Stomach (tissue), 9 donors: ENCODE measurements around the gene NUB1. TPM values are rescaled to one million over a fixed set of nuclear protein-coding genes. Genes with fewer than 3 reads are reported as not detected.

ENCODE experiments used
- DNase-seq, 2 donors: peaks; one replicate each; pipeline versions ENCODE4 v3.0.0 to v3.0.0-alpha.2; 2013 to 2019
- H3K27ac ChIP-seq, 5 donors: fragments of 200-600 bp in 4 of 5; sonication (generic) in 4 of 5; one replicate each; pipeline ENCODE4 v1.5.1; 2013 to 2019; ENCODE audit warnings: mild to moderate bottlenecking in 1 of 5, moderate library complexity in 1 of 5
- H3K27me3 ChIP-seq, 3 donors: fragments of 200-600 bp; sonication (generic); one replicate each; pipeline ENCODE4 v1.5.1; 2017 to 2019; ENCODE audit warnings: mixed run types in 1 of 3
- H3K36me3 ChIP-seq, 4 donors: fragments of 200-600 bp; sonication (generic); 1 replicate in 3 of 4; 2 replicates in 1 of 4; pipeline ENCODE4 v1.5.1; 2016 to 2019
- H3K4me1 ChIP-seq, 4 donors: fragments of 200-600 bp; sonication (generic); one replicate each; pipeline ENCODE4 v1.5.1; 2016 to 2019
- H3K4me3 ChIP-seq, 4 donors: fragments of 200-600 bp; sonication (generic) in 3 of 4; one replicate each; pipeline ENCODE4 v1.5.1; 2016 to 2019; ENCODE audit warnings: mild to moderate bottlenecking in 1 of 4
- H3K9me3 ChIP-seq, 4 donors: fragments of 200-600 bp; sonication (generic); one replicate each; pipeline ENCODE4 v1.5.1; 2016 to 2019
- EP300 ChIP-seq: sonication (generic); formaldehyde crosslinking; IDR thresholded peaks from one replicate; pipeline ENCODE4 v1.6.1; 2017; ENCODE audit warnings: antibody characterized with exemption
- POLR2A ChIP-seq, 4 donors: fragments of 450-650 bp; IDR thresholded peaks; one replicate each; pipeline ENCODE4 v1.6.1; 2016; ENCODE audit warnings: antibody characterized with exemption in 4 of 4, control low read depth in 2 of 4, mild to moderate bottlenecking in 1 of 4, moderate library complexity in 1 of 4
- POLR2AphosphoS5 ChIP-seq, 3 donors: sonication (generic); formaldehyde crosslinking; IDR thresholded peaks; one replicate each; pipeline ENCODE4 v1.6.1; 2016; ENCODE audit warnings: antibody characterized with exemption in 3 of 3
- WGBS, 5 donors: extraction: QIAGEN DNeasy Blood & Tissue Kit in 3 of 5; methylation state at CpG; one replicate each; pipeline versions ENCODE4 v1.1.5 to v1.1.7; 2013 to 2018; 5-methylcytosine and 5-hydroxymethylcytosine counted together
- intact Hi-C: fragments of 100-400 bp; cut with DNase I; formaldehyde crosslinking; loops from one replicate; pipeline ENCODE4 v1.15.1; 2023; ENCODE audit warnings: low total_unique reads
- polyA plus RNA-seq, 3 donors: library from polyadenylated mRNA; stranded (reverse); fragments of 200-250 nt; gene quantifications; one replicate each; pipeline ENCODE4 v1.2.3, GENCODE V29; 2013
- total RNA-seq, 5 donors: library from RNA; depleted of rRNA; stranded (reverse); fragments of >200 nt; gene quantifications; one replicate each; pipeline versions ENCODE4 v1.1.0 to v1.2.3, GENCODE V29; 2014 to 2016
- TF ChIP-seq, protein P1 (sequence below), 7 experiments: fragments of 450-650 bp in 4 of 7; fragments of 200-600 bp in 3 of 7; sonication (generic) in 3 of 7; IDR thresholded peaks; one replicate each; pipeline ENCODE4 v1.5.1; 2016 to 2019; ENCODE audit warnings: antibody characterized with exemption in 7 of 7, control low read depth in 2 of 7, mild to moderate bottlenecking in 1 of 7
- donor health status: healthy with polysubstance abuse.
- donor health status: Bipolar disorder and iron deficiency.
- donor health status: healthy.

NUB1 gene
- total and polyA plus RNA-seq, 8 donors = 16.3 to 121 (median 32.5) TPM

DNA sequence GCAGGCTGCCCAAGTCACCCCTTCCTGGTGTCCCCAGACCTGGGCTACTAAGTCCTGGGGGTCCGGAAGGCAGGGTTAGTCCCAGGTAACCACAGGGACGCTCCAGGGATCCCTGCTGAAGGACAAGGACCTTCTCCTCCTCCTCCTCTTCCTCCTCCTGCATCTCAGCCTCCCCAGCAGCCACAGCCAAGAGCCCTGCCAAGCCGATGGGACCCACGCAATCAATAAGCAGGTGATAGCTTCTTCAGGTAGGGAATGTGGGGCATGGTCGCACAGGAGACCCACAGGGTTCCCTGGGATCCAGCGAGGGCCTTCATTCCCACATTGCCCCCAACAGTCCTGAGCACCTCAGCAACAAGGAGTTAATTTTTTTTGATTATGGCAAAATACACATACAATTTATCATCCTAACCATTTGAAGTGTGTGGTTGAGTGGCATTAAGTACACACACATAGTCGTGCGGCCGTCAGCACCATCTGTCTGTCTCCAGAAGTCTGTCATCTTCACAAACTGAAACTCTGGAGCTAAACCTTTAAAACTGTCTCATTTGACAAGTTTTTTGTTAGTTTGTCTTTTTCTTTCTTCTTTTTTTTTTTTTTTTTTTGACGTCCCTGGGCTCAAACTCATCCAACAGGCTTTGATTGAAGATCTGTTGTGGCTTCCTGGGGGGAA, 86.2 kb downstream of the NUB1 start:
- Histone ChIP-seq H3K4me1 (peaks cover 21 to 50% (median 39%) of the 10 kb centered on the region in 4 donors), H3K27ac (peak overlapping the region; percentile 1 to 90 (median 80)), H3K36me3 (no peaks in the 10 kb centered on the region), H3K9me3 (no peaks in the 10 kb centered on the region), H3K4me3 (no peak overlapping the region), H3K27me3 (no peaks in the 10 kb centered on the region)
- intact Hi-C loops = no loop called here
- DNase-seq = no peak
- TF ChIP-seq POLR2A (IDR thresholded peaks at IDR 0.05) = no peak
- TF ChIP-seq EP300 = no peak
- TF ChIP-seq, protein P1, sequence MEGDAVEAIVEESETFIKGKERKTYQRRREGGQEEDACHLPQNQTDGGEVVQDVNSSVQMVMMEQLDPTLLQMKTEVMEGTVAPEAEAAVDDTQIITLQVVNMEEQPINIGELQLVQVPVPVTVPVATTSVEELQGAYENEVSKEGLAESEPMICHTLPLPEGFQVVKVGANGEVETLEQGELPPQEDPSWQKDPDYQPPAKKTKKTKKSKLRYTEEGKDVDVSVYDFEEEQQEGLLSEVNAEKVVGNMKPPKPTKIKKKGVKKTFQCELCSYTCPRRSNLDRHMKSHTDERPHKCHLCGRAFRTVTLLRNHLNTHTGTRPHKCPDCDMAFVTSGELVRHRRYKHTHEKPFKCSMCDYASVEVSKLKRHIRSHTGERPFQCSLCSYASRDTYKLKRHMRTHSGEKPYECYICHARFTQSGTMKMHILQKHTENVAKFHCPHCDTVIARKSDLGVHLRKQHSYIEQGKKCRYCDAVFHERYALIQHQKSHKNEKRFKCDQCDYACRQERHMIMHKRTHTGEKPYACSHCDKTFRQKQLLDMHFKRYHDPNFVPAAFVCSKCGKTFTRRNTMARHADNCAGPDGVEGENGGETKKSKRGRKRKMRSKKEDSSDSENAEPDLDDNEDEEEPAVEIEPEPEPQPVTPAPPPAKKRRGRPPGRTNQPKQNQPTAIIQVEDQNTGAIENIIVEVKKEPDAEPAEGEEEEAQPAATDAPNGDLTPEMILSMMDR (IDR thresholded peaks at IDR 0.05) = no peak
- TF ChIP-seq POLR2AphosphoS5 (IDR thresholded peaks at IDR 0.05) = no peak
- 56 to 73% (median 69%) methylated on average over 10 of the region's 10 CpGs for WGBS, 5 donors

Other genes with a start within 250 kb of the NUB1 start
- gene GBX1, start 174.1 kb upstream of the NUB1 start, total RNA-seq = not detected
- gene GBX1, start 174.1 kb upstream of the NUB1 start, polyA plus RNA-seq = not detected
- gene ASB10, start 154.6 kb upstream of the NUB1 start, total RNA-seq = not detected
- under 1 TPM in 1 of 3 donors, not detected in 2; 0.05 TPM for gene ASB10, start 154.6 kb upstream of the NUB1 start, polyA plus RNA-seq
- not detected for gene H2BK1, start 131.3 kb upstream of the NUB1 start, total RNA-seq
- gene H2BK1, start 131.3 kb upstream of the NUB1 start, polyA plus RNA-seq = not detected
- gene ABCF2, start 114.6 kb upstream of the NUB1 start, total RNA-seq = 10 to 100 TPM in 3 of 5 donors, 1 to 10 TPM in 2; 5.2 to 28.0 (median 13.4) TPM
- gene ABCF2, start 114.6 kb upstream of the NUB1 start, polyA plus RNA-seq = 10 to 100 TPM; 14.3 to 16.3 (median 16.1) TPM
- 100 to 1,000 TPM in 1 of 5 donors, 10 to 100 TPM in 4; 12.8 to 100 (median 66.9) TPM for gene CHPF2, start 109.3 kb upstream of the NUB1 start, total RNA-seq
- gene CHPF2, start 109.3 kb upstream of the NUB1 start, polyA plus RNA-seq = 10 to 100 TPM in 2 of 3 donors, 1 to 10 TPM in 1; 5.8 to 15.5 (median 13.8) TPM
- 100 to 1,000 TPM in 1 of 5 donors, 10 to 100 TPM in 4; 11.6 to 105 (median 22.5) TPM for gene SMARCD3, start 93.1 kb upstream of the NUB1 start, total RNA-seq
- 10 to 100 TPM; 27.4 to 43.5 (median 38.6) TPM for gene SMARCD3, start 93.1 kb upstream of the NUB1 start, polyA plus RNA-seq
- 10 to 100 TPM in 1 of 5 donors, 1 to 10 TPM in 4; 1.2 to 15.8 (median 6.2) TPM for gene WDR86, start 68.2 kb downstream of the NUB1 start, total RNA-seq
- gene WDR86, start 68.2 kb downstream of the NUB1 start, polyA plus RNA-seq = 1 to 10 TPM; 2.2 to 7.5 (median 4.1) TPM
- gene CRYGN, start 98.3 kb downstream of the NUB1 start, total RNA-seq = not detected
- not detected for gene CRYGN, start 98.3 kb downstream of the NUB1 start, polyA plus RNA-seq
- 100 to 1,000 TPM in 1 of 5 donors, 10 to 100 TPM in 4; 18.5 to 141 (median 66.5) TPM for gene RHEB, start 178.1 kb downstream of the NUB1 start, total RNA-seq
- 100 to 1,000 TPM in 1 of 3 donors, 10 to 100 TPM in 2; 73.2 to 103 (median 95.1) TPM for gene RHEB, start 178.1 kb downstream of the NUB1 start, polyA plus RNA-seq